Measurements from ENCODE around the gene PTPN4. TPM values are rescaled to one million over a fixed set of nuclear protein-coding genes. Genes with fewer than 3 reads are reported as not detected.

PTPN4 gene
- total and polyA plus RNA-seq, 9 of the 15 experiments (the other 6 are each of a cell fraction or from before 2014, with no cell fraction given): 5.0 to 32.8 (median 27.3) TPM

DNA sequence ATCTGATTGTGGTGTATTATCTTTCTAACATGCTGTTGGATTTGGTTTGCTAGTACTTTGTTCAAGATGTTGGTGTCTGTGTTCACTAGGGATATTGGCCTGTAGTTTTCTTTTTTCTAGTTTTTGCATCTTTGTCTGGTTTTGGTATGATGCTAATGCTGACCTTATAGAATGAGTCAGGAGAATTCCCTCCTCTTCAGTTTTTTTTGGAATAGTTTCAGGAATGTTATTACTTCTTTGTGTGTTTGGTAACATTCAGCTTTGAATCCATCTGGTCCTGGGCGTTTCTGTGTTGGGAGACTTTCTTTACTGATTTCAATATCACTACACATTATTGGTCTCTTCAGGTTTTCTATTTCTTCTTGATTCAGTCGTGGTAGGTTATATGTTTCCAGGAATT, 129.0 kb downstream of the PTPN4 start (continued):
- TF ChIP-seq, protein P1, sequence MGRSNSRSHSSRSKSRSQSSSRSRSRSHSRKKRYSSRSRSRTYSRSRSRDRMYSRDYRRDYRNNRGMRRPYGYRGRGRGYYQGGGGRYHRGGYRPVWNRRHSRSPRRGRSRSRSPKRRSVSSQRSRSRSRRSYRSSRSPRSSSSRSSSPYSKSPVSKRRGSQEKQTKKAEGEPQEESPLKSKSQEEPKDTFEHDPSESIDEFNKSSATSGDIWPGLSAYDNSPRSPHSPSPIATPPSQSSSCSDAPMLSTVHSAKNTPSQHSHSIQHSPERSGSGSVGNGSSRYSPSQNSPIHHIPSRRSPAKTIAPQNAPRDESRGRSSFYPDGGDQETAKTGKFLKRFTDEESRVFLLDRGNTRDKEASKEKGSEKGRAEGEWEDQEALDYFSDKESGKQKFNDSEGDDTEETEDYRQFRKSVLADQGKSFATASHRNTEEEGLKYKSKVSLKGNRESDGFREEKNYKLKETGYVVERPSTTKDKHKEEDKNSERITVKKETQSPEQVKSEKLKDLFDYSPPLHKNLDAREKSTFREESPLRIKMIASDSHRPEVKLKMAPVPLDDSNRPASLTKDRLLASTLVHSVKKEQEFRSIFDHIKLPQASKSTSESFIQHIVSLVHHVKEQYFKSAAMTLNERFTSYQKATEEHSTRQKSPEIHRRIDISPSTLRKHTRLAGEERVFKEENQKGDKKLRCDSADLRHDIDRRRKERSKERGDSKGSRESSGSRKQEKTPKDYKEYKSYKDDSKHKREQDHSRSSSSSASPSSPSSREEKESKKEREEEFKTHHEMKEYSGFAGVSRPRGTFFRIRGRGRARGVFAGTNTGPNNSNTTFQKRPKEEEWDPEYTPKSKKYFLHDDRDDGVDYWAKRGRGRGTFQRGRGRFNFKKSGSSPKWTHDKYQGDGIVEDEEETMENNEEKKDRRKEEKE (IDR thresholded peaks at IDR 0.05; ENCODE audit: borderline replicate concordance in 1 of 2, control insufficient read depth in 1 of 2, low read depth in 2 of 2, low read length in 1 of 2): no peak

- H3K9ac ChIP-seq (ENCODE audit: insufficient read depth in 1 of 2, low read depth in 2 of 2, low read length in 2 of 2): no peak overlapping the region
- H3K9me3 ChIP-seq (replicated peaks; ENCODE audit: control insufficient read depth, insufficient read depth, low read depth, low read length): no peaks in the 10 kb centered on the region; the same call in 1 of the 2 replicates
- BruUV-seq (replicated peaks): no TSS peak
- H3K27me3 ChIP-seq (ENCODE audit: control insufficient read depth in 2 of 2, insufficient read depth in 2 of 2, low read length in 2 of 2): no peaks in the 10 kb centered on the region
- ChIA-PET POLR2A (interaction anchor here (0.6 to 1.1 kb wide), 2 partner anchors 11 to 196 kb away, joined by 3 read pairs; no protein-coding TSS in a partner anchor), CTCF (ENCODE audit: low intra/inter-chr PET ratio) (no interaction called here)
- 76% methylated on average over 5 of the region's 5 CpGs for WGBS (ENCODE audit: insufficient coverage, low coverage, missing lambda C conversion rate)
- H3K27ac ChIP-seq (ENCODE audit: extremely low read depth, low read depth, low read length): no peak overlapping the region
- H2AFZ ChIP-seq (ENCODE audit: low read depth, low read length): no peak overlapping the region
- H4K20me1 ChIP-seq (replicated peaks; ENCODE audit: control insufficient read depth, insufficient read depth, low read length): no peaks in the 10 kb centered on the region
- H3K4me1 ChIP-seq (replicated peaks in 1 of 2; ENCODE audit: control insufficient read depth in 2 of 2, insufficient read depth in 2 of 2, low read length in 2 of 2): no peaks in the 10 kb centered on the region
- no peak overlapping the region for H3K4me3 ChIP-seq
- ATAC-seq (no peak), DNase-seq (ENCODE audit: extremely low read depth in 1 of 4, low spot score in 3 of 4) (no peak), FAIRE-seq (no peak)
- in situ Hi-C loops (cut with MboI) (no loop called here), intact Hi-C loops (cut with micrococcal nuclease) (no loop called here)
- H3K4me2 ChIP-seq (ENCODE audit: insufficient read depth, low read length): no peak overlapping the region
- H3K9me1 ChIP-seq (ENCODE audit: control insufficient read depth, insufficient read depth, low read length): no peaks in the 10 kb centered on the region
- H3K79me2 ChIP-seq (ENCODE audit: control insufficient read depth, insufficient read depth, low read length): no peaks in the 10 kb centered on the region
- peaks cover 15% of the 10 kb centered on the region; the same call in 2 of the 3 replicates for H3K36me3 ChIP-seq (ENCODE audit: control insufficient read depth, insufficient read depth, low read length)
- TF ChIP-seq SAFB (IDR thresholded peaks at IDR 0.05; ENCODE audit: borderline replicate concordance, low read depth, low read length): no peak
- TF ChIP-seq, protein P2, sequence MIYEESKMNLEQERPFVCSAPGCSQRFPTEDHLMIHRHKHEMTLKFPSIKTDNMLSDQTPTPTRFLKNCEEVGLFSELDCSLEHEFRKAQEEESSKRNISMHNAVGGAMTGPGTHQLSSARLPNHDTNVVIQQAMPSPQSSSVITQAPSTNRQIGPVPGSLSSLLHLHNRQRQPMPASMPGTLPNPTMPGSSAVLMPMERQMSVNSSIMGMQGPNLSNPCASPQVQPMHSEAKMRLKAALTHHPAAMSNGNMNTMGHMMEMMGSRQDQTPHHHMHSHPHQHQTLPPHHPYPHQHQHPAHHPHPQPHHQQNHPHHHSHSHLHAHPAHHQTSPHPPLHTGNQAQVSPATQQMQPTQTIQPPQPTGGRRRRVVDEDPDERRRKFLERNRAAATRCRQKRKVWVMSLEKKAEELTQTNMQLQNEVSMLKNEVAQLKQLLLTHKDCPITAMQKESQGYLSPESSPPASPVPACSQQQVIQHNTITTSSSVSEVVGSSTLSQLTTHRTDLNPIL (CRISPR knock-in tag; IDR thresholded peaks at IDR 0.05): no peak
- no peak for TF ChIP-seq MNT (conservative IDR thresholded peaks at IDR 0.05)
- no peak for TF ChIP-seq ZBTB1 (CRISPR knock-in tag; IDR thresholded peaks at IDR 0.05; ENCODE audit: borderline replicate concordance, low read depth)
- no peak for TF ChIP-seq RBM39 (optimal IDR thresholded peaks at IDR 0.05; ENCODE audit: low read depth, low read length)
- TF ChIP-seq ZNF143 (CRISPR knock-in tag; IDR thresholded peaks at IDR 0.05): no peak
- TF ChIP-seq FOS (IDR thresholded peaks at IDR 0.05; ENCODE audit: extremely low read depth, insufficient read length): no peak
- TF ChIP-seq ZNF644 (tag; IDR thresholded peaks at IDR 0.05; ENCODE audit: low read depth): no peak
- no peak for TF ChIP-seq ZBTB49 (CRISPR knock-in tag; IDR thresholded peaks at IDR 0.05; ENCODE audit: borderline replicate concordance)
Observed at GRCh38 chr2:119897736-119898395, 138.1 kb downstream of the PTPN4 start.

Measured in K562 (cell line).